Stimulated activated naive CD4-positive, alpha-beta T cell treated with Interleukin-2 at 50 U/mL for 16 hours (primary cell): ENCODE data around the gene CACNA1B.
"Not testable (repeated sequence)": the region's sequence is repeated elsewhere in the genome, so short reads cannot be mapped to it uniquely, and the experiment has no call there.

Experiments
- DNase-seq: peaks from one replicate; lab custom pipeline; 2025; lab: John Stamatoyannopoulos, UW

Gene CACNA1B

GRCh38 chr9:138117101-138117750, 239.6 kb downstream of the CACNA1B start:
- DNase-seq, result no peak

GRCh38 chr9:138117836-138118235, 240.3 kb downstream of the CACNA1B start:
- no peak for DNase-seq

- no peak for DNase-seq
These were observed 241.1 kb downstream of the CACNA1B start for GRCh38 chr9:138118601-138119071.

- no peak for DNase-seq
These were observed 241.8 kb downstream of the CACNA1B start for GRCh38 chr9:138119202-138120027.

- DNase-seq, result no peak
These were observed 242.5 kb downstream of the CACNA1B start for GRCh38 chr9:138120072-138120471.

GRCh38 chr9:138120511-138121437, 243.2 kb downstream of the CACNA1B start:
- no peak for DNase-seq

- DNase-seq, result no peak
These were observed 244.0 kb downstream of the CACNA1B start for GRCh38 chr9:138121438-138122050.

GRCh38 chr9:138122201-138122600, 244.6 kb downstream of the CACNA1B start:
- DNase-seq, result no peak

- no peak for DNase-seq
These were observed 245.1 kb downstream of the CACNA1B start for GRCh38 chr9:138122676-138123075.

GRCh38 chr9:138123086-138123485, 245.5 kb downstream of the CACNA1B start:
- no peak for DNase-seq

- not testable (repeated sequence) for DNase-seq
These were observed 248.7 kb downstream of the CACNA1B start for GRCh38 chr9:138126090-138126857.

GRCh38 chr9:138126858-138127584, 249.4 kb downstream of the CACNA1B start:
- DNase-seq, result not testable (repeated sequence)

GRCh38 chr9:138128027-138128426, 250.4 kb downstream of the CACNA1B start:
- not testable (repeated sequence) for DNase-seq

- DNase-seq, result not testable (repeated sequence)
These were observed 251.7 kb downstream of the CACNA1B start for GRCh38 chr9:138129318-138129717.

- DNase-seq, result not testable (repeated sequence)
These were observed 255.5 kb downstream of the CACNA1B start for GRCh38 chr9:138132946-138133705.

GRCh38 chr9:138134581-138134980, 257.0 kb downstream of the CACNA1B start:
- not testable (repeated sequence) for DNase-seq

GRCh38 chr9:138139096-138139495, 261.5 kb downstream of the CACNA1B start:
- not testable (repeated sequence) for DNase-seq

GRCh38 chr9:138140980-138141379, 263.4 kb downstream of the CACNA1B start:
- not testable (repeated sequence) for DNase-seq

GRCh38 chr9:138142528-138143244, 265.1 kb downstream of the CACNA1B start:
- not testable (repeated sequence) for DNase-seq
